Muscle layer of duodenum (tissue), 2 donors: ENCODE measurements around the gene KLHL28.
"Not testable (repeated sequence)": the region's sequence is repeated elsewhere in the genome, so short reads cannot be mapped to it uniquely, and the experiment has no call there.

Experiments used
- H3K27ac ChIP-seq: one replicate; pipeline ENCODE4 v1.7.0; 2013; ENCODE audit warnings: mild to moderate bottlenecking, low read length
- H3K27me3 ChIP-seq: one replicate; pipeline ENCODE4 v1.7.0; 2013; ENCODE audit warnings: low read depth, mild to moderate bottlenecking, control low read depth, low read length
- H3K36me3 ChIP-seq, 2 donors: one replicate each; pipeline ENCODE4 v1.7.0; 2013; ENCODE audit warnings: low read length in 2 of 2, control low read depth in 1 of 2, mild to moderate bottlenecking in 1 of 2; ENCODE audit not compliant: insufficient read depth in 2 of 2, control insufficient read depth in 1 of 2
- H3K4me1 ChIP-seq, 2 donors: one replicate each; pipeline ENCODE4 v1.7.0; 2013; ENCODE audit warnings: low read length in 2 of 2, mild to moderate bottlenecking in 2 of 2, control low read depth in 1 of 2, moderate library complexity in 1 of 2; ENCODE audit not compliant: insufficient read depth in 2 of 2, control insufficient read depth in 1 of 2
- H3K4me3 ChIP-seq, 2 donors: one replicate each; pipeline ENCODE4 v1.7.0; 2013; ENCODE audit warnings: low read length in 2 of 2, low read depth in 1 of 2, mild to moderate bottlenecking in 1 of 2
- H3K9me3 ChIP-seq, 2 donors: one replicate each; pipeline ENCODE4 v1.7.0; 2013; ENCODE audit warnings: low read length in 2 of 2, control low read depth in 1 of 2, mild to moderate bottlenecking in 1 of 2; ENCODE audit not compliant: control insufficient read depth in 1 of 2
- donor health status: healthy.

The KLHL28 gene

DNA sequence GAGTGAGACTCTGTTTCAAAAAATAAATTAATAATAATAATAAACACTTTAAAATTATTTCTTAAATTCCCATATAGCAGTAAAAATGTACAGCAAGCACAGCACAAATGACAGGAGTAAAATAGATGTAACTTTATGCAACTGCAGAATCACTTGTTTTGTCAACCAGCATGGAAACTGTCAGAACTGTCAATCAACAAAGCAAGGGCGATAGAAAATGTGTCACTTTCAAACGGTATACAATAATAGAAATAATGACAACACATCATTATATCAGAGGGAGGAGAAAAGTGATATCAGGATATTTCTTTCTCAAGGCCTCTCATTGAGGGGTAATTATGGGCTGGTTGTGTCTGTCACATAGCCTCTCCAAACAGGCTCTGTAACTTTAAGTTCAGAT lies 68.2 kb downstream of the KLHL28 start:
- H3K36me3 ChIP-seq = peaks cover 0 to 5% of the 10 kb centered on the region in 2 donors
- no peak overlapping the region for H3K27ac ChIP-seq
- H3K9me3 ChIP-seq = no peaks in the 10 kb centered on the region

DNA sequence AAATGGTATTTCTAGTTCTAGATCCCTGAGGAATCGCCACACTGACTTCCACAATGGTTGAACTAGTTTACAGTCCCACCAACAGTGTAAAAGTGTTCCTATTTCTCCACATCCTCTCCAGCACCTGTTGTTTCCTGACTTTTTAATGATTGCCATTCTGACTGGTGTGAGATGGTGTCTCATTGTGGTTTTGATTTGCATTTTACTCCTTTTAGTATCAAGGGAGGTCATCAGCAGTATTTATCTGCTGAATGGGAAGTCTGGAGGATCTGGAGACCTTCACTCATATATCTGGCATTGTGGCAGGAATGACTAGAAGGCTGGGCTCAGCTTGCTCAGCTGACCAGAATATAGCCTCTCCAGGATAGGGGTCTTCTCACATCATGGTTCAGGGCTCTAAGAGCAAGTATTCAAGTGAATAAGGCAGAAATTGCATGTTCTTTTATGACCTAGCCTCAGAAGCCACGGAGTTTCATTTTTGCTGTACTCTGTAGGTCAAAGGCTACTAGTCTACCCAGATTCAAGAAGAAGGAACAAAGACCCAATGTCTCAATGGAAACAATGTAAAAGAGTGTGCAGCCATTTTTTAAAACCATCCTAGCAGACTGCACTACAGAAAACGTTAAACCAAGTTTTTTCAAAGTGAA lies 69.9 kb downstream of the KLHL28 start:
- not testable (repeated sequence) for H3K4me1 ChIP-seq, H3K36me3 ChIP-seq

More for the DNA sequence above, 68.2 kb downstream of the KLHL28 start:
- Histone ChIP-seq H3K4me3 (no peak overlapping the region), H3K4me1 (peaks cover 0 to 6% of the 10 kb centered on the region in 2 donors), H3K27me3 (no peaks in the 10 kb centered on the region)

DNA sequence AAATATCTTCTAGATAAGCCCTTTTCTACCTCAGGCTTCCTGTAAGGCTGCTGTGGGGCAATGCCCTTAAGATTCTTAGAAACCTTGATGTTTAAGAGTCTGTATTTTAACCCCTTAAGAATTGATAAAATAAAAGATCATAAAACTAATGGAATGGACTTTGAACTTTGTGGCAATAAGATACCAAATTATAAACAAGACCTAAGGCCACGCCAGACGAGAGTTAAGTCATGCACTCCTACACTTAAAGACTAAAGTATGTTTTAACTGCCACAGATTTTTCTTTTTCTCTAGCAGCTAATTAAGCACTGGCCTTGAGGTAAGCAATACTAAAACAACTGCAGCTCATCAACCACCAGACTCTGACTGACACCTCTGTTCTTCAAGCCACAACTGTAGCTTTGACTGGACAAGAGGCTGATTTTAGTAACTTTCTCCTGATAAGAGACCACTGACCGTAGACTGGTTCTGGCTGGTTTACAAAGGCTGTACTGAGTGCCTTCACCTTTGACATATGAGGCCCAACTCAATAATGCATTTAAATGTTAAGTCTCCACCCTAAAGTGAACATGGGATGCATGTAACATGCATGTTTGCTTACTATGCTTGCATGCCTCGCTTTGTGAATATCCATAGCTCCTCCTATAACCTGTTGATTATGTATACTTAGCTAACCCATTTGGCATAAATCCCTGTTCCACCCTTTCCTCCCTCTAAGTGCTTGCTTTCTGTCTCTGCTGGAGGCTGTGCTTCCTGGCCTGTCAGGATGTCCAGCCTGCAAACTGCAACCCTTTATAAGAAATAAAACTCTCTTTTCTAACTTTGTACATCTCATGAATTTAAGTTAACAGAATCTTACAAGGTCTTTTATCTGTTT lies 71.9 kb downstream of the KLHL28 start:
- no peaks in the 10 kb centered on the region for H3K4me1 ChIP-seq
- no peaks in the 10 kb centered on the region for H3K9me3 ChIP-seq
- no peaks in the 10 kb centered on the region for H3K27me3 ChIP-seq
- no peak overlapping the region for H3K4me3 ChIP-seq
- no peak overlapping the region for H3K27ac ChIP-seq
- no peaks in the 10 kb centered on the region for H3K36me3 ChIP-seq

More for the DNA sequence above, 69.9 kb downstream of the KLHL28 start:
- H3K4me3 ChIP-seq, H3K9me3 ChIP-seq, H3K27ac ChIP-seq, H3K27me3 ChIP-seq: not testable (repeated sequence)

DNA sequence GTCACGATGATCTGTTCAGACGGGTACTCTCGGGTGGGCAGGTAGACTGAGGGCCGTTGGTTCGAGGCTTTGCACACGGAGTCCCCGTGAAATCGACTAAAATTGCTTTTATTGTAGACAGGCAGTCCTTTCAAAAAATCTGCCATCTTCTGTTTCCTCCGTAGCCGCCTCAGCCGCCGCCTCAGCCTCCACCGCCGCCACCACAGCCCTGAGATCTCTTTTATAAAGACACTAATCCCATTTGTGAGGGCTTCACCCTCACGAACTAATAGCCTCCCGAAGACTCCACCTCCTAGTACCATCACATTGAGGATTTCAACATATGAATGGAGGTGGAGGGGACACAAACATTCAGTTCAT lies 74.2 kb downstream of the KLHL28 start:
- H3K36me3 ChIP-seq = no peaks in the 10 kb centered on the region
- no peak overlapping the region for H3K27ac ChIP-seq

DNA sequence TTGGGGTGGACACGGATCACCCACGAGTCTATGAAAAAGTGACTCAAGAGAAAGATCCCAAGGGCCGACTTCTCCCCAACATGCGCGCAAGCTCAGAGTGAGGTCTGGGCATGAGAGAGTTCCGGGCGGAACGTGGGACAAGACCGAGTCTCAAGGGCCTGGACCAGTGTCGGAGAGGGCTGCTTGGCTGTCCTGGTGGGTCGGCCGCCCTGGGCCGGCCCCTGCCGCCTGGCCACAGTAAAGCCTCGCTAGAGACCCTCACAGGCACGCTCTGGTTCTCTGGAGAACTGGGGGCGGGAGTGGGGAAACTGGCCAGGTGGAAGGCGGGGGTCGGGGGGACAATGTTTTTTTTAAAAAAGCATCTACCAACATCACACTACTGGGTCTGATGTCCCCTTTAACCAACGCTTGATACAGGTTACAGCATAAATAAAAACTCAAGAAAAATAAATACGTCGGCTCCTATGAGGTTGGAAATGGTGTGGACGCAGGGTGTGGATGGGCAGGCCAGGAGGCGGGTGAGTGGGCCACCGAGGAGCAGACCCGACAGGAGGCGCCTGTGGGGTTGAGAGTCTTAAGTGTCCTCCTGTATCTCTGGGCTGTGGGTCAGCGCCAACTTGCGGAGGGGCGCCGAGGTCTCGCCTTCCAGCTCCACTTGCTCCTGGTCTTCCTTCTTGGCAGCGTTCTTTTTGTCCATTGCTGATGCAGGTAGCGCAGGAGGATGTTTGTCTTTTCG lies 74.7 kb downstream of the KLHL28 start:
- Histone ChIP-seq H3K27me3 (no peaks in the 10 kb centered on the region), H3K36me3 (no peaks in the 10 kb centered on the region), H3K9me3 (peaks cover 0 to 9% of the 10 kb centered on the region in 2 donors), H3K4me1 (no peaks in the 10 kb centered on the region), H3K27ac (no peak overlapping the region), H3K4me3 (no peak overlapping the region)

More for the DNA sequence above, 74.2 kb downstream of the KLHL28 start:
- Histone ChIP-seq H3K4me3 (no peak overlapping the region), H3K4me1 (no peaks in the 10 kb centered on the region), H3K9me3 (peaks cover 0 to 5% of the 10 kb centered on the region in 2 donors), H3K27me3 (no peaks in the 10 kb centered on the region)

DNA sequence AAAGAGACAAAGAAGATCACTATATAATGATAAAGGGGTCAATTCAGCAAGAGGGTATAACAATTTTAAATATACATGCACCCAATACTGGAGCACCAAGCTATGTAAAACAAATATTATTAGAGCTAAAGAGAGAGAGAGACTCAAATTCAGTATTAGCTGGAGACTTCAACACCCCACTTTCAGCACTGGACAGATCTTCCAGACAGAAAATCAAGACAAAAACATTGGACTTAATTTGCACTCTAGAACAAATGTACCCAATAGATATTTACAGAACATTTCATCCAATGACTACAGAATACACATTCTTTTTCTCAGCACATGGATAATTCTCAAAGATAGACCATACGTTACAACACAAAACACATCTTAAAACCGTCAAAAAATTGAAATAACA lies 81.0 kb downstream of the KLHL28 start:
- peaks cover 0 to 9% of the 10 kb centered on the region in 2 donors for H3K9me3 ChIP-seq
- H3K27ac ChIP-seq = no peak overlapping the region
- no peak overlapping the region for H3K4me3 ChIP-seq
- no peaks in the 10 kb centered on the region for H3K27me3 ChIP-seq
- no peaks in the 10 kb centered on the region for H3K36me3 ChIP-seq
- H3K4me1 ChIP-seq = no peaks in the 10 kb centered on the region
